Esophagus muscularis mucosa (tissue), 4 donors: Measurements from ENCODE around the gene CCNY. TPM values are rescaled to one million over a fixed set of nuclear protein-coding genes. Genes with fewer than 3 reads are reported as not detected.
A peak's percentile ranks its signal among the peaks of the same experiment; 100 is the strongest.

ENCODE experiments used
- DNase-seq: peaks from one replicate; pipeline ENCODE4 v3.0.0-alpha.2; 2017; ENCODE audit errors: extremely low spot score
- H3K27ac ChIP-seq, 4 donors: fragments of 200-600 bp; sonication (generic); replicated peaks in 1 of 4; 1 replicate in 3 of 4; 2 replicates in 1 of 4; pipeline ENCODE4 v1.5.1; 2016 to 2019; ENCODE audit warnings: mild to moderate bottlenecking in 1 of 4
- H3K27me3 ChIP-seq, 4 donors: fragments of 200-600 bp; sonication (generic); one replicate each; pipeline versions ENCODE4 v1.5.1 to v1.6.0; 2016 to 2019
- H3K36me3 ChIP-seq, 4 donors: fragments of 200-600 bp; sonication (generic); one replicate each; pipeline ENCODE4 v1.5.1; 2016 to 2019
- H3K4me1 ChIP-seq, 4 donors: fragments of 200-600 bp; sonication (generic); one replicate each; pipeline ENCODE4 v1.5.1; 2016 to 2019
- H3K4me3 ChIP-seq, 4 donors: fragments of 200-600 bp; sonication (generic); 1 replicate in 2 of 4; 2 replicates in 2 of 4; pipeline ENCODE4 v1.5.1; 2016 to 2019; ENCODE audit warnings: mild to moderate bottlenecking in 4 of 4, moderate library complexity in 1 of 4
- H3K9me3 ChIP-seq, 4 donors: fragments of 200-600 bp; sonication (generic); 1 replicate in 3 of 4; 2 replicates in 1 of 4; pipeline ENCODE4 v1.5.1; 2016 to 2019
- CTCF ChIP-seq, 3 experiments: fragments of 200-600 bp in 2 of 3; fragments of 450-650 bp in 1 of 3; sonication (generic) in 2 of 3; IDR thresholded peaks; one replicate each; pipeline ENCODE4 v1.5.1; 2017 to 2019; ENCODE audit warnings: antibody characterized with exemption in 3 of 3, mild to moderate bottlenecking in 2 of 3, moderate library complexity in 1 of 3
- EP300 ChIP-seq: sonication (generic); formaldehyde crosslinking; IDR thresholded peaks from one replicate; pipeline ENCODE4 v1.6.1; 2017; ENCODE audit warnings: antibody characterized with exemption
- POLR2A ChIP-seq: fragments of 450-650 bp; IDR thresholded peaks from one replicate; pipeline ENCODE4 v1.6.1; 2017; ENCODE audit warnings: antibody characterized with exemption, moderate library complexity, mild to moderate bottlenecking, low read depth
- POLR2AphosphoS5 ChIP-seq, 2 donors: sonication (generic); formaldehyde crosslinking; IDR thresholded peaks; one replicate each; pipeline ENCODE4 v1.6.1; 2017; ENCODE audit warnings: antibody characterized with exemption in 2 of 2
- WGBS: methylation state at CpG from one replicate; pipeline ENCODE4 v1.1.5; 2018; 5-methylcytosine and 5-hydroxymethylcytosine counted together
- intact Hi-C: fragments of 100-400 bp; cut with DNase I; formaldehyde crosslinking; loops from one replicate; pipeline ENCODE4 v1.15.1; 2023
- total RNA-seq, 4 donors: library from RNA; depleted of rRNA; stranded (reverse); fragments of >200 nt; gene quantifications; one replicate each; pipeline versions ENCODE4 v1.1.0 to v1.2.1, GENCODE V29; 2016

Gene CCNY
- total RNA-seq, 4 donors from 2014 or later, result 36.6 to 53.5 (median 47.0) TPM

- intact Hi-C loops, result no loop called here
- no peaks in the 10 kb centered on the region for H3K9me3 ChIP-seq
- peaks cover 0 to 4% (median 3%) of the 10 kb centered on the region in 4 donors for H3K36me3 ChIP-seq
- WGBS, result 81% methylated on average over 9 of the region's 9 CpGs
- H3K27ac ChIP-seq, result no peak overlapping the region
- peaks cover 19 to 50% (median 44%) of the 10 kb centered on the region in 4 donors for H3K4me1 ChIP-seq
- no peak overlapping the region for H3K4me3 ChIP-seq
- no peak for TF ChIP-seq EP300
- no peak for TF ChIP-seq POLR2AphosphoS5 (IDR thresholded peaks at IDR 0.05)
- TF ChIP-seq POLR2A, result no peak
- TF ChIP-seq CTCF (IDR thresholded peaks at IDR 0.05), result no peak
- no peaks in the 10 kb centered on the region for H3K27me3 ChIP-seq
- DNase-seq, result no peak
These were observed 9.7 kb upstream of the CCNY start for GRCh38 chr10:35326466-35327235.

- intact Hi-C loops, result no loop called here
- WGBS, result 76% methylated on average over 7 of the region's 7 CpGs
- no peak for TF ChIP-seq POLR2AphosphoS5 (IDR thresholded peaks at IDR 0.05)
- TF ChIP-seq EP300, result no peak
- TF ChIP-seq POLR2A, result no peak
- TF ChIP-seq CTCF (IDR thresholded peaks at IDR 0.05), result no peak
- peaks cover 0 to 3% (median under 1%) of the 10 kb centered on the region in 4 donors for H3K36me3 ChIP-seq
- peaks cover 31 to 61% (median 55%) of the 10 kb centered on the region in 4 donors for H3K4me1 ChIP-seq
- DNase-seq, result no peak
- H3K27ac ChIP-seq, result peak overlapping the region in 2 of 4 donors; percentile 11 to 29
- H3K27me3 ChIP-seq, result no peaks in the 10 kb centered on the region
- H3K4me3 ChIP-seq, result no peak overlapping the region
- no peaks in the 10 kb centered on the region for H3K9me3 ChIP-seq
These were observed 8.4 kb upstream of the CCNY start for GRCh38 chr10:35327790-35328403.

- intact Hi-C loops, result no loop called here
- TF ChIP-seq POLR2A (no peak), POLR2AphosphoS5 (IDR thresholded peaks at IDR 0.05) (no peak), EP300 (no peak), CTCF (IDR thresholded peaks at IDR 0.05) (no peak)
- H3K9me3 ChIP-seq, result no peaks in the 10 kb centered on the region
- DNase-seq, result no peak
- no peak overlapping the region for H3K4me3 ChIP-seq
- no peak overlapping the region for H3K27ac ChIP-seq
- WGBS, result 34% methylated on average over 2 of the region's 2 CpGs
- no peaks in the 10 kb centered on the region for H3K27me3 ChIP-seq
- H3K4me1 ChIP-seq, result peaks cover 36 to 68% (median 61%) of the 10 kb centered on the region in 4 donors
- peaks cover 0 to 3% (median 0%) of the 10 kb centered on the region in 4 donors for H3K36me3 ChIP-seq
These were observed 7.8 kb upstream of the CCNY start for GRCh38 chr10:35328404-35329037.

GRCh38 chr10:35329520-35329919 is 6.8 kb upstream of the CCNY start:
- Histone ChIP-seq H3K4me1 (peaks cover 46 to 72% (median 68%) of the 10 kb centered on the region in 4 donors), H3K27me3 (no peaks in the 10 kb centered on the region), H3K4me3 (no peak overlapping the region), H3K27ac (peak overlapping the region in 3 of 4 donors; percentile 20 to 54 (median 36)), H3K9me3 (no peaks in the 10 kb centered on the region), H3K36me3 (peaks cover 0 to 3% (median 0%) of the 10 kb centered on the region in 4 donors)
- WGBS, result 72% methylated on average over 4 of the region's 4 CpGs
- intact Hi-C loops, result no loop called here
- DNase-seq, result no peak
- TF ChIP-seq CTCF (IDR thresholded peaks at IDR 0.05), result no peak
- TF ChIP-seq EP300, result no peak
- TF ChIP-seq POLR2A, result no peak
- no peak for TF ChIP-seq POLR2AphosphoS5 (IDR thresholded peaks at IDR 0.05)
